Measurements from ENCODE around the gene MGAT5B. TPM values are rescaled to one million over a fixed set of nuclear protein-coding genes. Genes with fewer than 3 reads are reported as not detected.

The MGAT5B gene
- total and polyA plus RNA-seq, 4 donors = 0.02 to 0.25 TPM; not detected in 2

DNA sequence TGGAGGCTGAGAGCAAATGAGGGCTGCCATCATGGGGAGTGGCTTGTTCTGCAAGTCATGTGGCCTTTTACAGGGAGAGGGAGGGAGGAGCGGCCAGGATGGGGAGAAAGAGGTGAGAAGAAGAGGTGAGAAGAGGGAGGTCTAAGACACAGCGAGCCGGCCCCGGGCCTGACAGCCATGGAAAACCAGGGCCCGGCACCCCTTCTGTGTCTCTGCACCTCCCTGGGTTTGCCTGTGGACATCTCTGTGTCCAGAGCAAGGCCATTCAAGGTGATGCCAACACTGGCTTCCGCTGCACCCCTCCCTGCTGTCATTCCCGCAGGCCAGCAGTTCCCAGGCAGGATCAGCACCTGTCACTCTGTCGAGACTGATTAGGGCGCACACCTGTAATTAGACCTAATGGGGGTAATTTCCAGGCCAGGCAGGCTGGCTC lies 75.6 kb downstream of the MGAT5B start (continued):
- TF ChIP-seq, protein P1, sequence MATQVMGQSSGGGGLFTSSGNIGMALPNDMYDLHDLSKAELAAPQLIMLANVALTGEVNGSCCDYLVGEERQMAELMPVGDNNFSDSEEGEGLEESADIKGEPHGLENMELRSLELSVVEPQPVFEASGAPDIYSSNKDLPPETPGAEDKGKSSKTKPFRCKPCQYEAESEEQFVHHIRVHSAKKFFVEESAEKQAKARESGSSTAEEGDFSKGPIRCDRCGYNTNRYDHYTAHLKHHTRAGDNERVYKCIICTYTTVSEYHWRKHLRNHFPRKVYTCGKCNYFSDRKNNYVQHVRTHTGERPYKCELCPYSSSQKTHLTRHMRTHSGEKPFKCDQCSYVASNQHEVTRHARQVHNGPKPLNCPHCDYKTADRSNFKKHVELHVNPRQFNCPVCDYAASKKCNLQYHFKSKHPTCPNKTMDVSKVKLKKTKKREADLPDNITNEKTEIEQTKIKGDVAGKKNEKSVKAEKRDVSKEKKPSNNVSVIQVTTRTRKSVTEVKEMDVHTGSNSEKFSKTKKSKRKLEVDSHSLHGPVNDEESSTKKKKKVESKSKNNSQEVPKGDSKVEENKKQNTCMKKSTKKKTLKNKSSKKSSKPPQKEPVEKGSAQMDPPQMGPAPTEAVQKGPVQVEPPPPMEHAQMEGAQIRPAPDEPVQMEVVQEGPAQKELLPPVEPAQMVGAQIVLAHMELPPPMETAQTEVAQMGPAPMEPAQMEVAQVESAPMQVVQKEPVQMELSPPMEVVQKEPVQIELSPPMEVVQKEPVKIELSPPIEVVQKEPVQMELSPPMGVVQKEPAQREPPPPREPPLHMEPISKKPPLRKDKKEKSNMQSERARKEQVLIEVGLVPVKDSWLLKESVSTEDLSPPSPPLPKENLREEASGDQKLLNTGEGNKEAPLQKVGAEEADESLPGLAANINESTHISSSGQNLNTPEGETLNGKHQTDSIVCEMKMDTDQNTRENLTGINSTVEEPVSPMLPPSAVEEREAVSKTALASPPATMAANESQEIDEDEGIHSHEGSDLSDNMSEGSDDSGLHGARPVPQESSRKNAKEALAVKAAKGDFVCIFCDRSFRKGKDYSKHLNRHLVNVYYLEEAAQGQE (IDR thresholded peaks at IDR 0.05) = no peak
- TF ChIP-seq YY1 (IDR thresholded peaks at IDR 0.05) = no peak
- no peak for TF ChIP-seq RXRA (IDR thresholded peaks at IDR 0.05)
- no peak for TF ChIP-seq TAF1 (conservative IDR thresholded peaks at IDR 0.05)
- TF ChIP-seq, protein P2, sequence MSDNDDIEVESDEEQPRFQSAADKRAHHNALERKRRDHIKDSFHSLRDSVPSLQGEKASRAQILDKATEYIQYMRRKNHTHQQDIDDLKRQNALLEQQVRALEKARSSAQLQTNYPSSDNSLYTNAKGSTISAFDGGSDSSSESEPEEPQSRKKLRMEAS (IDR thresholded peaks at IDR 0.05) = no peak
- no peak for TF ChIP-seq GABPA (IDR thresholded peaks at IDR 0.05 in 1 of 2, conservative IDR thresholded peaks at IDR 0.05 in 1 of 2)
- TF ChIP-seq FOXA1 (IDR thresholded peaks at IDR 0.05) = no peak
- no peak for TF ChIP-seq RAD21 (IDR thresholded peaks at IDR 0.05)
- no peak for TF ChIP-seq NR2F2 (IDR thresholded peaks at IDR 0.05)

DNA sequence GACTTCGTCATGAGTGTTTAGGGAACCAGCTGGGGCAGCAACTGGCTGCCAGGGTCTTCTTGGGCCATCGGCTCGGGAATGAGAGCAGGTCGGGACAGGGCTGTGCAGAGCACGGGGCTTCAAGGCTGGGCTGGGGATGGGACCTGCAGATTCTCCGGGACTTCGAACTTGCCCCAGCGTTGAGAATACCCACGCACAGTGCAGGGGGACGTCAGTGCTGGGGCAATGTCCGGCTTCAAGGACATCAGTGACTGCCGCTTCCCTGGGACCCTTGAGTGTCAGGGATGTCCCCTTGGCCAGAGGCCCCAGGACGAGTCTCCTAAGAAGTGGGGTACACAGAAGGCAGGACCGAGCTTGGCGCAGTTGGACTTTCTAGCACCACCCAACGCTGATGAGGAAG lies 76.3 kb downstream of the MGAT5B start:
- no peak overlapping the region for H3K27ac ChIP-seq (ENCODE audit: low read depth in 1 of 2, low read length in 2 of 2)
- no peak overlapping the region for H3K9ac ChIP-seq (ENCODE audit: low read depth in 1 of 2, low read length in 2 of 2)
- no peak overlapping the region for H3K4me3 ChIP-seq (ENCODE audit: low read depth in 1 of 3, low read length in 3 of 3)
- TF ChIP-seq, protein P1 (IDR thresholded peaks at IDR 0.05) = no peak
- TF ChIP-seq, protein P3, sequence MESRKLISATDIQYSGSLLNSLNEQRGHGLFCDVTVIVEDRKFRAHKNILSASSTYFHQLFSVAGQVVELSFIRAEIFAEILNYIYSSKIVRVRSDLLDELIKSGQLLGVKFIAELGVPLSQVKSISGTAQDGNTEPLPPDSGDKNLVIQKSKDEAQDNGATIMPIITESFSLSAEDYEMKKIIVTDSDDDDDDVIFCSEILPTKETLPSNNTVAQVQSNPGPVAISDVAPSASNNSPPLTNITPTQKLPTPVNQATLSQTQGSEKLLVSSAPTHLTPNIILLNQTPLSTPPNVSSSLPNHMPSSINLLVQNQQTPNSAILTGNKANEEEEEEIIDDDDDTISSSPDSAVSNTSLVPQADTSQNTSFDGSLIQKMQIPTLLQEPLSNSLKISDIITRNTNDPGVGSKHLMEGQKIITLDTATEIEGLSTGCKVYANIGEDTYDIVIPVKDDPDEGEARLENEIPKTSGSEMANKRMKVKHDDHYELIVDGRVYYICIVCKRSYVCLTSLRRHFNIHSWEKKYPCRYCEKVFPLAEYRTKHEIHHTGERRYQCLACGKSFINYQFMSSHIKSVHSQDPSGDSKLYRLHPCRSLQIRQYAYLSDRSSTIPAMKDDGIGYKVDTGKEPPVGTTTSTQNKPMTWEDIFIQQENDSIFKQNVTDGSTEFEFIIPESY (IDR thresholded peaks at IDR 0.05) = no peak
- TF ChIP-seq, protein P4, sequence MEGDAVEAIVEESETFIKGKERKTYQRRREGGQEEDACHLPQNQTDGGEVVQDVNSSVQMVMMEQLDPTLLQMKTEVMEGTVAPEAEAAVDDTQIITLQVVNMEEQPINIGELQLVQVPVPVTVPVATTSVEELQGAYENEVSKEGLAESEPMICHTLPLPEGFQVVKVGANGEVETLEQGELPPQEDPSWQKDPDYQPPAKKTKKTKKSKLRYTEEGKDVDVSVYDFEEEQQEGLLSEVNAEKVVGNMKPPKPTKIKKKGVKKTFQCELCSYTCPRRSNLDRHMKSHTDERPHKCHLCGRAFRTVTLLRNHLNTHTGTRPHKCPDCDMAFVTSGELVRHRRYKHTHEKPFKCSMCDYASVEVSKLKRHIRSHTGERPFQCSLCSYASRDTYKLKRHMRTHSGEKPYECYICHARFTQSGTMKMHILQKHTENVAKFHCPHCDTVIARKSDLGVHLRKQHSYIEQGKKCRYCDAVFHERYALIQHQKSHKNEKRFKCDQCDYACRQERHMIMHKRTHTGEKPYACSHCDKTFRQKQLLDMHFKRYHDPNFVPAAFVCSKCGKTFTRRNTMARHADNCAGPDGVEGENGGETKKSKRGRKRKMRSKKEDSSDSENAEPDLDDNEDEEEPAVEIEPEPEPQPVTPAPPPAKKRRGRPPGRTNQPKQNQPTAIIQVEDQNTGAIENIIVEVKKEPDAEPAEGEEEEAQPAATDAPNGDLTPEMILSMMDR (IDR thresholded peaks at IDR 0.05; ENCODE audit: low read depth, low read length, missing input control) = no peak
- no peak for TF ChIP-seq GABPA (IDR thresholded peaks at IDR 0.05 in 1 of 2, conservative IDR thresholded peaks at IDR 0.05 in 1 of 2)
- no peak for TF ChIP-seq FOXA1 (IDR thresholded peaks at IDR 0.05)
- WGBS = 78% methylated on average over 16 of the region's 16 CpGs
- no peaks in the 10 kb centered on the region for H3K36me3 ChIP-seq (ENCODE audit: control insufficient read depth in 4 of 4, insufficient read depth in 3 of 4, low read depth in 1 of 4, low read length in 3 of 4)
- H3K9me3 ChIP-seq (ENCODE audit: control insufficient read depth in 4 of 4, low read length in 3 of 4) = no peaks in the 10 kb centered on the region
- no peak for DNase-seq (ENCODE audit: low spot score)
- peaks cover 0 to 2% (median under 1%) of the 10 kb centered on the region in 4 donors for H3K27me3 ChIP-seq (ENCODE audit: control insufficient read depth in 4 of 4, insufficient read depth in 4 of 4, low read length in 3 of 4)
- no peaks in the 10 kb centered on the region for H3K4me1 ChIP-seq (ENCODE audit: control insufficient read depth in 4 of 4, insufficient read depth in 4 of 4, low read length in 3 of 4)
